ENCODE measurements around the gene SSTR4. TPM values are rescaled to one million over a fixed set of nuclear protein-coding genes. Genes with fewer than 3 reads are reported as not detected.

The SSTR4 gene
- total RNA-seq, 4 donors from 2014 or later = not detected

- WGBS, 2 donors = 55 to 70% methylated on average over 3 to 4 of the region's 5 CpGs
- no peaks in the 10 kb centered on the region for H3K9me3 ChIP-seq
- H3K4me1 ChIP-seq = peaks cover 0 to 13% (median 0%) of the 10 kb centered on the region in 3 donors
- H3K27me3 ChIP-seq = peaks cover 0 to 59% (median 10%) of the 10 kb centered on the region in 4 donors
- H3K4me3 ChIP-seq = no peak overlapping the region
- intact Hi-C loops (cut with DNase I) = loop anchor here (10.0 kb wide), 1 partner anchor 312 kb away; no protein-coding TSS in a partner anchor
- TF ChIP-seq CTCF (IDR thresholded peaks at IDR 0.05) = no peak
- no peak for DNase-seq
- no peak overlapping the region for H3K27ac ChIP-seq
- no peaks in the 10 kb centered on the region for H3K36me3 ChIP-seq
These were observed 2.4 kb upstream of the SSTR4 start for GRCh38 chr20:23032750-23033078.

- H3K27me3 ChIP-seq = peaks cover 0 to 71% (median 10%) of the 10 kb centered on the region in 4 donors
- H3K27ac ChIP-seq = no peak overlapping the region
- WGBS, 2 donors = 50 to 100% methylated on average over 1 of the region's 4 CpGs
- no peak for DNase-seq
- TF ChIP-seq POLR2A (IDR thresholded peaks at IDR 0.05) (no peak), CTCF (IDR thresholded peaks at IDR 0.05) (no peak)
- H3K36me3 ChIP-seq = no peaks in the 10 kb centered on the region
- no peaks in the 10 kb centered on the region for H3K9me3 ChIP-seq
- no peak overlapping the region for H3K4me3 ChIP-seq
- intact Hi-C loops (cut with DNase I) = loop anchor here (10.0 kb wide), 1 partner anchor 311 kb away; no protein-coding TSS in a partner anchor
- H3K4me1 ChIP-seq = peaks cover 0 to 10% (median 0%) of the 10 kb centered on the region in 3 donors
These were observed 1.2 kb upstream of the SSTR4 start for GRCh38 chr20:23033918-23034317.

- no peaks in the 10 kb centered on the region for H3K9me3 ChIP-seq
- peaks cover 0 to 89% (median 10%) of the 10 kb centered on the region in 4 donors for H3K27me3 ChIP-seq
- intact Hi-C loops (cut with DNase I) = loop anchor here (10.0 kb wide), 1 partner anchor 309 kb away; no protein-coding TSS in a partner anchor
- H3K4me3 ChIP-seq = peak overlapping the region in 2 of 4 donors; percentile 36 to 52
- no peaks in the 10 kb centered on the region for H3K36me3 ChIP-seq
- H3K27ac ChIP-seq = no peak overlapping the region
- 92 to 96% methylated on average over 30 to 31 of the region's 41 CpGs for WGBS, 2 donors
- peaks cover 0 to 9% (median 0%) of the 10 kb centered on the region in 3 donors for H3K4me1 ChIP-seq
- DNase-seq = no peak
- TF ChIP-seq POLR2A (IDR thresholded peaks at IDR 0.05) = no peak
- TF ChIP-seq CTCF (IDR thresholded peaks at IDR 0.05) = no peak
These were observed 619 bp downstream of the SSTR4 start for GRCh38 chr20:23035731-23036130.

GRCh38 chr20:23036371-23036770 lies 1.3 kb downstream of the SSTR4 start:
- Histone ChIP-seq H3K9me3 (no peaks in the 10 kb centered on the region), H3K4me1 (peaks cover 0 to 9% (median 0%) of the 10 kb centered on the region in 3 donors), H3K27ac (no peak overlapping the region), H3K4me3 (no peak overlapping the region), H3K36me3 (no peaks in the 10 kb centered on the region), H3K27me3 (peaks cover 0 to 91% (median 10%) of the 10 kb centered on the region in 4 donors)
- 94 to 95% methylated on average over 8 to 10 of the region's 11 CpGs for WGBS, 2 donors
- no peak for DNase-seq
- TF ChIP-seq CTCF (IDR thresholded peaks at IDR 0.05) (no peak), POLR2A (IDR thresholded peaks at IDR 0.05) (no peak)
- intact Hi-C loops (cut with DNase I) = loop anchor here (10.0 kb wide), 1 partner anchor 308 kb away; no protein-coding TSS in a partner anchor

GRCh38 chr20:23037017-23037481 lies 1.9 kb downstream of the SSTR4 start:
- Histone ChIP-seq H3K4me1 (peaks cover 0 to 9% (median 0%) of the 10 kb centered on the region in 3 donors), H3K27me3 (peaks cover 0 to 88% (median 10%) of the 10 kb centered on the region in 4 donors), H3K9me3 (no peaks in the 10 kb centered on the region), H3K27ac (no peak overlapping the region), H3K36me3 (no peaks in the 10 kb centered on the region), H3K4me3 (no peak overlapping the region)
- intact Hi-C loops (cut with DNase I) = loop anchor here (10.0 kb wide), 1 partner anchor 308 kb away; no protein-coding TSS in a partner anchor
- no peak for TF ChIP-seq POLR2A (IDR thresholded peaks at IDR 0.05)
- DNase-seq = no peak
- 25 to 26% methylated on average over 2 of the region's 3 CpGs for WGBS, 2 donors

Measured in esophagus squamous epithelium (tissue), 5 donors.